GM12891 (cell line): ENCODE measurements around the gene MTM1.

Experiments used
- DNase-seq: peaks from one replicate; pipeline ENCODE4 v3.0.0; 2011; ENCODE audit warnings: low spot score; ENCODE audit not compliant: insufficient read length
- FAIRE-seq: peaks from 2 replicates; lab custom pipeline; 2011; peaks lifted over from hg19 to GRCh38; lab: Jason Lieb, UNC
- PAX5 ChIP-seq: IDR thresholded peaks from 2 replicates; pipeline ENCODE4 v1.6.1; 2011; ENCODE audit warnings: low read length, moderate library complexity, mild to moderate bottlenecking; ENCODE audit not compliant: insufficient read depth, severe bottlenecking
- POLR2A ChIP-seq: IDR thresholded peaks from 2 replicates; pipeline ENCODE4 v1.6.1; 2011; ENCODE audit warnings: low read depth, low read length, control low read depth
- POLR2AphosphoS5 ChIP-seq: IDR thresholded peaks from 2 replicates; pipeline ENCODE4 v1.6.1; 2011; ENCODE audit warnings: low read depth, low read length, control low read depth
- POU2F2 ChIP-seq: IDR thresholded peaks from 2 replicates; pipeline ENCODE4 v1.6.1; 2011; ENCODE audit warnings: low read depth, mild to moderate bottlenecking, control low read depth, low read length, moderate library complexity
- SPI1 ChIP-seq: IDR thresholded peaks from 2 replicates; pipeline ENCODE4 v1.6.1; 2011; ENCODE audit warnings: low read depth, low read length, control low read depth
- TAF1 ChIP-seq: IDR thresholded peaks from 2 replicates; pipeline ENCODE4 v1.6.1; 2011; ENCODE audit warnings: low read depth, low read length, control low read depth

The MTM1 gene

GRCh38 chrX:150548251-150548650 lies 20.2 kb upstream of the MTM1 start:
- FAIRE-seq (no peak), DNase-seq (no peak)
- TF ChIP-seq POU2F2 (no peak), TAF1 (no peak), POLR2AphosphoS5 (no peak), PAX5 (no peak), POLR2A (no peak), SPI1 (no peak)

GRCh38 chrX:150548684-150549083 lies 19.7 kb upstream of the MTM1 start:
- FAIRE-seq (peak; percentile 56), DNase-seq (no peak)
- TF ChIP-seq SPI1 (no peak), PAX5 (no peak), POU2F2 (no peak), POLR2A (no peak), TAF1 (no peak), POLR2AphosphoS5 (no peak)

GRCh38 chrX:150551963-150552362 lies 16.5 kb upstream of the MTM1 start:
- no peak for DNase-seq
- no peak for FAIRE-seq
- TF ChIP-seq POU2F2, result no peak
- TF ChIP-seq PAX5, result no peak
- TF ChIP-seq TAF1, result no peak
- no peak for TF ChIP-seq POLR2A
- no peak for TF ChIP-seq SPI1
- no peak for TF ChIP-seq POLR2AphosphoS5

GRCh38 chrX:150558424-150558823 lies 10.0 kb upstream of the MTM1 start:
- FAIRE-seq (no peak), DNase-seq (no peak)
- no peak for TF ChIP-seq SPI1
- TF ChIP-seq TAF1, result no peak
- TF ChIP-seq POLR2AphosphoS5, result no peak
- TF ChIP-seq POU2F2, result no peak
- no peak for TF ChIP-seq PAX5
- TF ChIP-seq POLR2A, result no peak

- TF ChIP-seq PAX5 (no peak), POLR2A (no peak), POLR2AphosphoS5 (no peak), SPI1 (no peak), POU2F2 (no peak), TAF1 (no peak)
- DNase-seq (no peak), FAIRE-seq (no peak)
Observed at GRCh38 chrX:150564838-150565237, 3.6 kb upstream of the MTM1 start.

DNA sequence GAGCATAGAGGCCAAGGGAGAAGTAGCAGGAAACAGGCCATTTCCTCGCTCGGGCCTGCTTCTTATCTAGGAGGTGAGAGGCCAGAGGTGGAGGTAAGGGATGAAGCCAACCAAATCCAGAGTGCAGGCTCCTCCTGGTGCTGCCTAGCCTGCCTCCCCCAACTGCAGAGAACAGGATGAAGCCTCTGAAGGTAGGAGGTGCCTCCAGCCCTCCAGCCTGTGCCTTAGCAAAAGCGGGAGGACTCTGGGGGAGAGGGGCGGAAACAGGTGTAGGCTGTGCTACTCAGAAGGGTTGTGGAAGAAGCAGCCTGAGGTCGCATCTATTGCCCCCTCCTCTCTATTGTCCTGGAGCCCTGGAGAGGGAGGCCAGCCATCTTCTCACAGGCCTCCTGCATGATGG lies 2.9 kb upstream of the MTM1 start:
- no peak for TF ChIP-seq POLR2A
- no peak for TF ChIP-seq TAF1
- no peak for TF ChIP-seq SPI1
- TF ChIP-seq POLR2AphosphoS5, result no peak
- no peak for TF ChIP-seq POU2F2
- no peak for TF ChIP-seq PAX5
- FAIRE-seq, result no peak
- no peak for DNase-seq

GRCh38 chrX:150566734-150567182 lies 1.7 kb upstream of the MTM1 start:
- DNase-seq (no peak), FAIRE-seq (no peak)
- TF ChIP-seq PAX5 (no peak), TAF1 (no peak)

GRCh38 chrX:150567645-150568319 lies 639 bp upstream of the MTM1 start:
- DNase-seq, result no peak
- TF ChIP-seq TAF1 (no peak), POLR2A (no peak), POU2F2 (no peak), PAX5 (no peak), POLR2AphosphoS5 (no peak), SPI1 (no peak)
- no peak for FAIRE-seq

DNA sequence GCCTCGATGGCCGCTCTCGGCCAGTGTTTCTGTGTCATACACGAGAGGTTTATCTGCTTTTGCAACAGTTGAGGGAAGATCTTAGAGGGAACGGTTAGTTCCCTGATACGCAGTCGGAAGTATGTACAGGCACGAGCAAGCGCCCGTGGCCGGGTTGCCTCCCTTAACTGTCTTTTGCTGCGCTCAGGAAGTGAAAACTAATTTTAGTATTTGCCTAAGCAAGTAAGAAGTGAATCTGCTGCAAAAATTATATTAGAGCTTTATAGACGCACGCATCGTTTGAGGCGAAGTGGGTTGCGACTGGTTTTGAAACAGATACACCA lies 695 bp downstream of the MTM1 start:
- no peak for FAIRE-seq

GRCh38 chrX:150570512-150570911 lies 2.1 kb downstream of the MTM1 start:
- FAIRE-seq, result peak; percentile 87
- TF ChIP-seq POU2F2 (no peak), SPI1 (no peak), POLR2A (no peak), PAX5 (no peak), TAF1 (no peak), POLR2AphosphoS5 (no peak)
- no peak for DNase-seq

More for the DNA sequence above, 695 bp downstream of the MTM1 start:
- DNase-seq, result no peak
- TF ChIP-seq SPI1 (no peak), POU2F2 (no peak), PAX5 (no peak), POLR2A (no peak), POLR2AphosphoS5 (no peak), TAF1 (no peak)
